DOHH2 (cell line): Measurements from ENCODE around the gene SMARCD2.
A peak's percentile ranks its signal among the peaks of the same experiment; 100 is the strongest.

ENCODE experiments used
- H3F3A ChIP-seq: fragments of 200-600 bp; sonication (generic), shearing (Covaris generic); 2 replicates; pipeline ENCODE4 v1.6.0; 2016; ENCODE audit warnings: antibody characterized with exemption, mild to moderate bottlenecking; ENCODE audit not compliant: control insufficient read depth, insufficient read depth
- H3K27ac ChIP-seq: fragments of 200-600 bp; sonication (generic); 2 replicates; pipeline ENCODE4 v1.5.1; 2014; ENCODE audit warnings: low read depth, mild to moderate bottlenecking, low read length, moderate library complexity
- H3K27me3 ChIP-seq: fragments of 200-600 bp; sonication (generic); 2 replicates; pipeline ENCODE4 v1.6.1; 2014; ENCODE audit warnings: mild to moderate bottlenecking, low read length, mixed read lengths; ENCODE audit not compliant: control insufficient read depth
- H3K36me3 ChIP-seq: fragments of 200-600 bp; sonication (generic); 2 replicates; pipeline ENCODE4 v1.6.1; 2014; ENCODE audit warnings: mild to moderate bottlenecking, low read length, moderate library complexity, mixed read lengths; ENCODE audit not compliant: control insufficient read depth
- H3K4me1 ChIP-seq: fragments of 200-600 bp; sonication (generic); 2 replicates; pipeline ENCODE4 v1.6.1; 2014; ENCODE audit warnings: mild to moderate bottlenecking, low read length, mixed read lengths; ENCODE audit not compliant: control insufficient read depth
- H3K4me2 ChIP-seq: fragments of 200-600 bp; sonication (generic); 2 replicates; pipeline ENCODE4 v1.6.0; 2014; ENCODE audit warnings: mild to moderate bottlenecking, low read length, moderate library complexity
- H3K4me3 ChIP-seq: fragments of 200-600 bp; sonication (generic); 2 replicates; pipeline ENCODE4 v1.5.1; 2014; ENCODE audit warnings: mild to moderate bottlenecking, low read length, mixed read lengths
- H3K79me2 ChIP-seq: fragments of 200-600 bp; sonication (generic); 2 replicates; pipeline ENCODE4 v1.6.1; 2014; ENCODE audit warnings: mild to moderate bottlenecking, low read length, mixed read lengths; ENCODE audit not compliant: control insufficient read depth
- H3K9me2 ChIP-seq: fragments of 200-600 bp; sonication (generic); replicated peaks from 2 replicates; pipeline ENCODE4 v1.6.1; 2014; ENCODE audit warnings: mild to moderate bottlenecking, low read length, mixed read lengths; ENCODE audit not compliant: control insufficient read depth
- H3K9me3 ChIP-seq: fragments of 200-600 bp; sonication (generic); 2 replicates; pipeline ENCODE4 v1.6.1; 2014; ENCODE audit warnings: antibody characterized with exemption, low read length, mixed read lengths; ENCODE audit not compliant: control insufficient read depth, insufficient read depth
- H4K20me1 ChIP-seq: fragments of 200-600 bp; sonication (generic); 2 replicates; pipeline ENCODE4 v1.6.0; 2014; ENCODE audit warnings: low read depth, mild to moderate bottlenecking, antibody characterized with exemption, low read length, moderate library complexity; ENCODE audit not compliant: control insufficient read depth, insufficient read depth
- CTCF ChIP-seq: fragments of 200-600 bp; sonication (generic); IDR thresholded peaks from one replicate; pipeline ENCODE4 v1.5.1; 2014; ENCODE audit warnings: antibody characterized with exemption, mild to moderate bottlenecking, low read depth, low read length; ENCODE audit not compliant: poor library complexity, severe bottlenecking
- EZH2phosphoT487 ChIP-seq: fragments of 200-600 bp; sonication (generic); IDR thresholded peaks from 2 replicates; pipeline ENCODE4 v1.6.1; 2017; ENCODE audit warnings: borderline replicate concordance, mild to moderate bottlenecking, antibody characterized with exemption, low read length, moderate library complexity, mixed read lengths

Gene SMARCD2

DNA sequence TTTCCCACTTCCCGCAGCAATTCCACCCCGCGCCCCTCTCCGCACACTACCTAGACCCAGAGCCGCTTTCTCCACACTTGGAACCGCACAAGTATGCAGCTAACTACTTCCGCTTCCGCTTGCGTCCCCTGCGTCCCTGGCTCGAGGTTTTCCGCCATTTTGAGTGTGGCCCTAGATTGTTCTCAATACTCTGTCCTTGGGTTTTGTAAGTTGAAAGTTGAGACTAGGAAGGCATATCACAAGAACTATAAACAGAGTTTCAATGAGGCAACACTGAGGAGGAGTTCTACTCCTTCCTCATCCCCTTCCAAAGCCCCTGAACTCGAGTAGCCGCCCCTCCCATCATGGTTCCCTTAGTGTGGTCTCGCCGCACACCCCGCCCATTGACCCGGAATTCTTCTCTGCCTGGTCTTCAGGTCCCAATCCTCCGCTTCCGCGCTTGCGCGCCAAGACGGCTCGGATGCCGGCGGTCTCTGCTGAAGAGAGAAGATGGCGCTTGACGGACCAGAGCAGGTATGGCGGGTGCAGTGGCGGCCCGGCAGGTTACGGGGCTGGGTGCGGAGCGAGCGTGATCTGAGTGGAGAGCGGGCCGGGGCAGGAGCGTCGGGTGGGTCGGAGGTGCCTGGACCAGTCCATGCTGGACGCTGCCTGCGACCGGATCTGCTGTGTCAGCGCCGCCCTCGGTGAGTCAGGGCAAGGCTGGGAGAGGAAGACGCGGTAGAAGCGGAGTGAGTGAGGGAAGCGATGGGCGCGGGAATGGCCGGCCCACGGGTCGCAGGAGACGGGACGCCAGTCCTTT lies 15.3 kb downstream of the SMARCD2 start, which contains the start of the genes FTSJ3 and PSMC5:
Gene FTSJ3 (minus strand): TSS at position 662 of the 799 bp plus-strand sequence. CDS start 761 bp downstream, outside the sequence.
Gene PSMC5 (plus strand): TSS at position 430 of the 799 bp plus-strand sequence. CDS start 60 bp downstream, at position 490.
- peak within 1 kb of the TSS; percentile 85 for H3K4me3 ChIP-seq
- H3K79me2 ChIP-seq = peaks cover 60% of the 10 kb centered on the region
- no peaks in the 10 kb centered on the region for H3K9me3 ChIP-seq
- H3K36me3 ChIP-seq = peaks cover 85% of the 10 kb centered on the region
- H4K20me1 ChIP-seq = peaks cover 7% of the 10 kb centered on the region; the same call in 1 of the 2 replicates
- TF ChIP-seq CTCF (peak; percentile 77), EZH2phosphoT487 (no peak)
- peaks cover 7% of the 10 kb centered on the region; the same call in 1 of the 2 replicates for H3F3A ChIP-seq
- peaks cover 31% of the 10 kb centered on the region for H3K4me1 ChIP-seq
- H3K27ac ChIP-seq = peak within 1 kb of the TSS; percentile 72
- peak within 1 kb of the TSS; percentile 97 for H3K4me2 ChIP-seq
- no peaks in the 10 kb centered on the region for H3K9me2 ChIP-seq
- H3K27me3 ChIP-seq = no peaks in the 10 kb centered on the region

GRCh38 chr17:63826468-63827001 lies 15.9 kb downstream of the SMARCD2 start:
- peaks cover 13% of the 10 kb centered on the region; the same call in 1 of the 2 replicates for H3F3A ChIP-seq
- H3K4me3 ChIP-seq = peak overlapping the region; percentile 85
- H3K4me2 ChIP-seq = peak overlapping the region; percentile 97
- H3K79me2 ChIP-seq = peaks cover 67% of the 10 kb centered on the region
- H3K9me2 ChIP-seq = no peaks in the 10 kb centered on the region
- no peak for TF ChIP-seq EZH2phosphoT487
- TF ChIP-seq CTCF = no peak
- peaks cover 85% of the 10 kb centered on the region for H3K36me3 ChIP-seq
- H3K9me3 ChIP-seq = no peaks in the 10 kb centered on the region
- H3K27me3 ChIP-seq = no peaks in the 10 kb centered on the region
- peaks cover 9% of the 10 kb centered on the region; the same call in 1 of the 2 replicates for H4K20me1 ChIP-seq
- H3K4me1 ChIP-seq = peaks cover 38% of the 10 kb centered on the region
- peak overlapping the region; percentile 72 for H3K27ac ChIP-seq

- Histone ChIP-seq H3K9me2 (no peaks in the 10 kb centered on the region), H3K36me3 (peaks cover 85% of the 10 kb centered on the region), H3K79me2 (peaks cover 69% of the 10 kb centered on the region), H3K4me3 (no peak overlapping the region), H4K20me1 (peaks cover 12% of the 10 kb centered on the region; the same call in 1 of the 2 replicates), H3F3A (peaks cover 14% of the 10 kb centered on the region; the same call in 1 of the 2 replicates), H3K4me1 (peaks cover 41% of the 10 kb centered on the region), H3K9me3 (no peaks in the 10 kb centered on the region), H3K4me2 (no peak overlapping the region), H3K27me3 (no peaks in the 10 kb centered on the region), H3K27ac (no peak overlapping the region)
- no peak for TF ChIP-seq EZH2phosphoT487
- TF ChIP-seq CTCF = no peak
Observed at GRCh38 chr17:63824362-63824761, 18.1 kb downstream of the SMARCD2 start.
